ENCODE results near the gene LONP2.
"Not testable (repeated sequence)": the region's sequence is repeated elsewhere in the genome, so short reads cannot be mapped to it uniquely, and the experiment has no call there.

LONP2 gene

GRCh38 chr16:48372744-48373143 is 128.6 kb downstream of the LONP2 start:
- DNase-seq, result no peak

- no peak for DNase-seq
Observed at GRCh38 chr16:48373258-48374029, 129.3 kb downstream of the LONP2 start.

- DNase-seq, result no peak
Observed at GRCh38 chr16:48374255-48374654, 130.2 kb downstream of the LONP2 start.

DNA sequence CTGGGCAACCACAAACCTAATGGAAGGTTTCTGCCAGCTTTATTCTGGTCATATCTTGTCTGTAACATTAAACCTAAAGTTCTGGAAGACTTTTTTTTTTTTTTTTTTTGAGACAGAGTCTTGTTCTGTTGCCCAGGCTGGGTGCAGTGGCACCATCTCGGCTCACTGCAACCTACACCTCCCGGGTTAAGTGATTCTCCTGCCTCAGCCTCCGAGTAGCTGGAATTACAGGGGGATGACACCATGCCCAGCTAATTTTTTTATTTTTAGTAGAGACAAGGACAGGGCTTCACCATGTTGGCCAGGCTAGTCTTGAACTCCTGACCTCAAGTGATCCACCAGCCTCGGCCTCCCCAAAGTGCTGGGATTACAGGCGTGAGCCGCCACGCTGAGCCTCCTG is 133.2 kb downstream of the LONP2 start:
- DNase-seq, result not testable (repeated sequence)

GRCh38 chr16:48378276-48378675 is 134.2 kb downstream of the LONP2 start:
- DNase-seq, result no peak

DNA sequence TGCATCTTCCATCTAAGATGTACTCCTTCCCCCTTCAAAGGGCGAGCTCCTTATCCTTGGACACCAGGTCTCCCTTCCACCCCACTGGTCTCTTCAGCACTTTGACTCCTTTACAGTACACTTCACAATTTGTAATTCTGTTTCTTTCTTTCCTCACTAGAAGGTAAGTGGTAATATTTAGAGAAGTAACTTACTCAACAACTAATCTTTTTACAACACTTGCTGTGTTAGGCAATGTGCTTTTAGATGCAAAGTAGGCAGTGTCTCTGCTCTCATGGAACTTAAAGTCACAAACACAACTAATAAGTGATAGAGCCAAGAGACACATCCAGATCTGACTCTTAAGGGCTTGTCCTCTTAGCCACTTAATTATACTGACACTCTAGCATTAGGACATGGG is 134.7 kb downstream of the LONP2 start:
- DNase-seq, result no peak

DNA sequence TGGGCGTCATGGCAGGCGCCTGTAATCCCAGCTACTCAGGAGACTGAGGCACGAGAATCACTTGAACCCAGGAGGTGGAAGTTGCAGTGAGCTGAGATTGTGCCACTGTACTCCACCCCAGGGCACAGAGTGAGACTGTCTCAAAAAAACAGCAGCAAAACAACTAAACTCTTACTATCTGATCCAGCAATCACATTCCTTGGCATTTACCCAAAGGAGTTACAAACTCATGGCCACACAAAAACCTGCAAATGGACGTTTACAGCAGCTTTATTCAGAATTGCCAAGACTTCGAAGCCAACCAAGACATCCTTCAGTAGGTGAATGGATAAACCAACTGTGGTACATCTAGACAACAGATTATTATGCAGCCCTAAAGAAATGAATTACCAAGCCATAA is 137.1 kb downstream of the LONP2 start:
- no peak for DNase-seq

DNA sequence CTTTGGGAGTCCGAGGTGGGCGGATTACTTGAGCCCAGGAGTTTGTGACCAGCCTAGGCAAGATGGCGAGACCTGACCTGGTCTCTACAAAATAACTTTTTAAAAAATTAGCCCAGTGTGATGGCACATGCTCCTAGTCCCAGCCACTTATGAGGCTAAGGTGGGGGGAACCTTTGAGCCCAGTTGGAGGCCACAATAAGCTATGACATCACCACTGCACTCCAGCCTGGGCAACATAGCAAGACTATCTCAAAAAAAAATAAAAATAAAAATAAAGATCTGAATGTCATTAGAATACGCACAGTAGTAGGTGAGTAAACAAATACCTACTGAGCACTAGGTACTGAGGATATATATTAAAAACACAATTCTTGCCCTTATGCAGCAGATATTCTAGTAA is 138.0 kb downstream of the LONP2 start:
- no peak for DNase-seq

- no peak for DNase-seq
Observed at GRCh38 chr16:48383009-48383876, 139.1 kb downstream of the LONP2 start.

DNA sequence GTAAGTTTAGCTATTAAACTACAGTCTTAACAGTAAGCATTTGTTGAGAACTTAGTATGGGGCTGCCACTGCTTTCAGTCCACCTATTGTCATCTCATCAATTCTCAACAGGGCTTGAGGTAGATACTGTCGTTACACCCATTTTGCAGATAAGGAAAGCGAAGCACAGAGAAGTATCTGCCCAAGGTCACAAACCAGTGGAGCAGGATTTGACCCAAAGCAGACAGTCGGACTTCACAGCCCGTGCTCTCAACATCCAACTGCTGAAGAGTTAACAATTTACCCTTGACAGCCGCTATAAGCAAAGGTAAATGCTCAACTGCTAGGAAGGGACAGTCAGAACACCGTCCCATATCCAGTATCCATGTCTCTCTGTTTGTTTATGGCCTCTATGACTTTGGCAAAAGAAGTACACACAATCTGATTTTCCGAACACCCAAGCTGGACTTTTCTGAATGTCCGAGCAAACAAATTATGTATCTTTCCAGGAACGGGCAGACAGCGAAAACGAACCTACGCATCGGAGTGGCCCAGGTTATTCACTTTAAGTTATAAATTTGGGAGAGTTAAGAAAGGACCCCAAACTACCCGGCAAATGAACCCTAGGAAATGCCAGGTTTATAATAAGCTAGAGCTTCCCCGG is 139.9 kb downstream of the LONP2 start:
- no peak for DNase-seq

DNA sequence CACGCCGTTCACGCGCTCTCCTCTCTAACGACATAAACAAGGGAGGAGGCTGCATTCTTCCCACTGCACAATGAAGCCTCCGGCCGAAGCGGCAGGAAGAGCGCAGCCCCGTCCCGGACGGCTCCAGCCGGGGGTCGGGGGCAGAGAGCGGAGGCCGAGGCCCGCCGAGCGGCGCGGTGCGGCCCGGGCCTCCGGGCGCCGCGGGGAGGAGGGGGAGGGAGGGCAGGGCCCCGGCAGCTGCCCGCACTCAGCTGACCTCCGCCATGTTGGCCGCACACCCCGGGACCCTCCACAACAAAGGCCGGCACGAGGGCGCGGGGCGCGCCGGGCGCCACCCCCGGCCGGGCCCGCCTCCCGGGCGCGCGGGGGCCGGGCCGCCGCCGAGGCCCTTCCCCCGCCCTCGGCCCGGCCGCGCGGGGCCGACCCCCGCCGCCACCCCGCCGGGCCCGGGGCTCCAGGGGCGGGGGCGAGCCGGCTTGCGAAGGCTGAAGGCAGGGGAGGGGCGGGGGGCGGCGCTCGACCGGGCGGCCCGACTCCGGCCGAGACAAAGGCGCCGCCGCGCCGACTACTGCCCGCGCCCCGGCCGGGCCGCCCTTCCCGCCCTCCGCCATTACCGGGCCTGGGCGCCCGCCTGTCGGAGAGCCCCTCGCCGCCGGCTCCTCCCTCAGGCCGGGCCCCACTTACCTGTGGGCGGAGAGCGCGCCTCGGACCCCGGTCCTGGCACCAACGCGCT is 140.6 kb downstream of the LONP2 start:
- DNase-seq, result no peak

- no peak for DNase-seq
Observed at GRCh38 chr16:48385253-48386150, 141.4 kb downstream of the LONP2 start, which contains the start of gene SIAH1. SIAH1 (minus strand) TSS chr16:48385413; CDS start chr16:48362428, 22,985 bp downstream.

DNA sequence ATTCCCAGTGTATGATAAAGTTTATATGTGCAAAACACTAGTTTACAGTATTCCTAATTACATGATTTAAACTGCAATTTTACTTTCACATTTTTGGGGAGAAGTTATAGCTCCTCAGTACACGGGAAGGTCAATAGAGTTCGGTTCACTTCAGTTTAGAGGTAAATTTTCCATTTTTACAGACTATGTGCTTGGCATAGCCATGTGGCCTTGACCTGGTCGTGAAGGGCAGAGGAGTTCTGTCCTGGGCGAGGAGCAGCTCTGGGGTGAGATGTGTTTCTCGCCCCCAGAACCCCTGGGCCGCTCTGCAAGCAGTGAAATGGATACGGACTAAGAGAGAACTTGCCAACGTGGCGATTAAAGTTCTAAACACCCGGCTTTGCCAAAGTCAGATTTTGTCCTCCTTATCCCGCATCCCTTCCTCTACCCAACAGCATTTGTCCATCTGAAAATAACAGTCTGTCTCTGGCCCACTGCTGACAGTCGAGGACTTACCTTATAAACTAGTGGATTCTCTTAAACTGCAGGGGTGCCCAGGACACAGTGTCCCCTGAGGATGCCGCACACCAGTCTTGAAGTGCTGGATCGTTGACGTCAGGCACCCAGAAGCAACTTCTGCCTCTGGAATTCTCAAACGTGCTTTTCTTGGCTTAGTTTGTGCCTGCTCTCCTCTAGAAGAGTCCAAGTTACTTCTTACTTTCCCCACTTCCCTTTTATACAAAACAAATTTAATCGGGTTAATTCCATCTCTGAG is 142.6 kb downstream of the LONP2 start:
- no peak for DNase-seq

DNA sequence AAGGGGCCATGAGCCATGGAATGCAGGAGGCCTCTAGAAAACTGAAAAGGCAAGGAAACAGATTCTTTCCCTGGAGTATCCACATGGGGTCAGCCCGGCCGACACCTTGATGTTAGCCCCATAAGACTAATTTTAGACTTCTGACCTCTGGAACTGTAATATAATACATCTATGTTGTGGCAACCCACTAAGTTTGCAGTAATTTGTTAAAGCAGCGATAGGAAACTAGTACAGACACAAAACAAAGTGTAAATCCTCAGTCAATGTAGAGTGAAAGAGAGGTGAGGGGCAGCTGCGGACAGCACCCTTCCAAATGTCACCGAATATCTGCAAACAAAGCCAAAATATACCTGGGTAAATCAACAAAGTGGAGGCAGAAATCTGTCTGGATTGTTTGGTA is 148.3 kb downstream of the LONP2 start:
- DNase-seq, result no peak

- DNase-seq, result no peak
Observed at GRCh38 chr16:48393485-48394354, 149.6 kb downstream of the LONP2 start.

- DNase-seq, result no peak
Observed at GRCh38 chr16:48394355-48394703, 150.2 kb downstream of the LONP2 start.

- no peak for DNase-seq
Observed at GRCh38 chr16:48395375-48395774, 151.3 kb downstream of the LONP2 start.

DNA sequence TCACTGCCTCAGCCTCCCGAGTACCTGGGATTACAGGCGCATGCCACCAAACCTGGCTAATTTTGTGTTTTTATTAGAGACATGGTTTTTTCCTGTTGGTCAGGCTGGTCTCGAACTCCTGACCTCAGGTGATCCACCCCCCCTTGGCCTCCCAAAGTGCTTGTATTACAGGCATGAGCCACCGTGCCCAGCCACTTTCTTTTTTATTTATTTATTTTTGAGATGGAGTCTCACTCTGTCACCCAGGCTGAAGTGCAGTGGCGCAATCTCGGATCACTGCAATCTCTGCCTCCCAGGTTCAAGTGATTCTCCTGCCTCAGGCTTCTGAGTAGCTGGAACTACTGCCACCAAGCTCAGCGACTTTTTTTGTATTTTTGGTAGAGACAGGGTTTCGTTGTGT is 158.4 kb downstream of the LONP2 start:
- not testable (repeated sequence) for DNase-seq

DNA sequence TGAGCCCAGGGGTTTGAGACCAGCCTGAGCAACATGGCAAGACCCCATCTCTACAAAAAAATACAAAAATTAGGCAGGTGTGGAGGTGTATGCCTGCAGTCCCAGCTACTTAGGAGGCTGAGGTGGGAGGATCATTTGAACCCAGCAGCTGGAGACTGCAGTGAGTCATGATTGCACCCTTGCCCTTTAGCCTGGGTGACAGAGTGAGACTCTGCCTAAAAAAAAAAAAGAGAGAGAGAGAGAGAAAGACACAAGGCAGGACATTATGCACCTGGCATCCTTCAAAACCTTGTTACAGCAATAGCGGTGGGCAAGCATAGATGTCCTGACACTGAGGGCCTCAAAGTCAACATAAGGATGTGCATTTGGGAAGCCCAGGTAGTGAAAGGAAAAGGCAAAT is 161.1 kb downstream of the LONP2 start:
- no peak for DNase-seq

DNA sequence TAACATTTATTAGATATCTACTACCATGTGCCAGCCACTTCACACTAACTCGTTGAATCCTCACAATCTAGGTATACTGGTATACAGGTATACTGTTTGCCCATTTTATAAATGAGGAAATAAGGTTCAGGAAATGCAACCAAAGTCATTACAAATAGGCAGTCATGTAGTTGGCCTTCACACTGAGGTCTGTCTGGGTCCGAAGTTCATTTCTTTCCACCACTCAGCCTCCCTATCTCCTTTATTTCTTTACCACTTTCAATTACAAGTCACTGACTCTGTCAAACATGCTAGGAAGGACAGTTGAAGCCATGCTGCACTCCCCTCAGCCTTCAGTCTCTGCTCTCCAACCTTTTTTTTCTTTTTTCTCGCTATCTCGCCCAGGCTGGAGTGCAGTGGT is 161.8 kb downstream of the LONP2 start:
- DNase-seq, result no peak

Measured in NCI-H2081 treated with DMSO at 0.1 percent for 48 hours (cell line).